ENCODE data around the gene SFSWAP. TPM values are rescaled to one million over a fixed set of nuclear protein-coding genes. Genes with fewer than 3 reads are reported as not detected.
A peak's percentile ranks its signal among the peaks of the same experiment; 100 is the strongest.

The SFSWAP gene
- total and polyA plus RNA-seq, 2 of the 13 experiments (the other 11 are each of a cell fraction or from before 2014, with no cell fraction given), result 17.1 to 27.7 TPM

DNA sequence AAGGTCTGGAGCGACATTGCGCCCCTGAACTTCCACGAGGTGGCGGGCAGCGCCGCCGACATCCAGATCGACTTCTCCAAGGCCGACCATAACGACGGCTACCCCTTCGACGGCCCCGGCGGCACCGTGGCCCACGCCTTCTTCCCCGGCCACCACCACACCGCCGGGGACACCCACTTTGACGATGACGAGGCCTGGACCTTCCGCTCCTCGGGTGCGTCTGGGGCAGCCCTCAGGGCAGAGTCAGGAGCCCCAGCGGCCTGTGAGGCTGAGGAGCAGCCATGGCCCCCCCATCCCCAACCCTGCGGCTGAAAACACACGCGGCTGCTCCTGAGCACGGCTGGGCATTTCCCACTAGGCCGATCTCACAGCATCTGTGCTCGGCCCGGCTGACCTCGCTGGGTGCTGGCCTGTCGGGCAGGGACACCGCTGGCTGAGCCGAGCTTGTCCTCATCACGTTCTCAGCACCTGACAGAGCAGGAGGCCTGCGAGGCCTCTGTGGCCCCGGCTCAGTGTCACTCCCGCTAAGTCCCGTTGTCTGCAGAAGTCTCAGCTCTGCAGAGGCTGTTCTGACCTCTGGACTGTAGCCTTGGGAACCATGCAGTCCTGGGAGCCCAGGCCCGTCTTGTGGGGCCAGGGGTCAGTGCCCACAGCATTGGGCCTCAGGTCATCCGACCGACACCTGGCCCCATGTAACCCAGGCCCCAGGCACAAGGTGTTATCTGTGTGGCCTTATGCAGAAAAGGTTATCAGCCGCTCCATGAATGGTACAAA is 129.9 kb downstream of the SFSWAP start (continued):
- TF ChIP-seq RFXAP (CRISPR knock-in tag; IDR thresholded peaks at IDR 0.05; ENCODE audit: borderline replicate concordance) (no peak), AGO2 (optimal IDR thresholded peaks at IDR 0.05; ENCODE audit: low read depth, low read length) (no peak), TEAD2 (CRISPR knock-in tag; IDR thresholded peaks at IDR 0.05) (peak; percentile 71; the same call in 1 of the 2 replicates), NR2F6 (IDR thresholded peaks at IDR 0.05) (peak; percentile 45; the same call in 1 of the 2 replicates), NR2F6 (CRISPR knock-in tag; IDR thresholded peaks at IDR 0.05) (peak; percentile 44; the same call in 1 of the 2 replicates), ZNF768 (CRISPR knock-in tag; IDR thresholded peaks at IDR 0.05) (no peak), ZNF432 (CRISPR knock-in tag; IDR thresholded peaks at IDR 0.05; ENCODE audit: borderline replicate concordance) (no peak), ZNF354B (CRISPR knock-in tag; IDR thresholded peaks at IDR 0.05) (no peak), NONO (IDR thresholded peaks at IDR 0.05) (no peak), NONO (CRISPR knock-in tag; conservative IDR thresholded peaks at IDR 0.05) (peak; percentile 48; the same call in 1 of the 2 replicates), ZNF280D (CRISPR knock-in tag; IDR thresholded peaks at IDR 0.05) (no peak), KAT8 (CRISPR knock-in tag; IDR thresholded peaks at IDR 0.05) (no peak), FOSL2 (CRISPR knock-in tag; IDR thresholded peaks at IDR 0.05) (no peak), MLX (CRISPR knock-in tag; IDR thresholded peaks at IDR 0.05) (peak; percentile 47; the same call in 1 of the 2 replicates), SAP130 (CRISPR knock-in tag; IDR thresholded peaks at IDR 0.05; ENCODE audit: low read depth) (peak; percentile 44; the same call in 1 of the 2 replicates), ZBTB7B (CRISPR knock-in tag; IDR thresholded peaks at IDR 0.05) (0 out of 2 replicates have a peak, but pooled peaks have one; percentile 30), CCAR2 (optimal IDR thresholded peaks at IDR 0.05; ENCODE audit: low read depth, low read length) (no peak), NCOA1 (CRISPR knock-in tag; IDR thresholded peaks at IDR 0.05) (peak; percentile 58; the same call in 1 of the 2 replicates), ZNF253 (CRISPR knock-in tag; IDR thresholded peaks at IDR 0.05; ENCODE audit: borderline replicate concordance) (no peak), ZNF615 (CRISPR knock-in tag; IDR thresholded peaks at IDR 0.05; ENCODE audit: borderline replicate concordance) (no peak), ZNF580 (CRISPR knock-in tag; IDR thresholded peaks at IDR 0.05; ENCODE audit: borderline replicate concordance, low read depth) (0 out of 2 replicates have a peak, but pooled peaks have one; percentile 50), MYC (CRISPR knock-in tag; IDR thresholded peaks at IDR 0.05; ENCODE audit: borderline replicate concordance) (no peak; the same call in 1 of the 2 replicates)
- TF ChIP-seq, protein P1, sequence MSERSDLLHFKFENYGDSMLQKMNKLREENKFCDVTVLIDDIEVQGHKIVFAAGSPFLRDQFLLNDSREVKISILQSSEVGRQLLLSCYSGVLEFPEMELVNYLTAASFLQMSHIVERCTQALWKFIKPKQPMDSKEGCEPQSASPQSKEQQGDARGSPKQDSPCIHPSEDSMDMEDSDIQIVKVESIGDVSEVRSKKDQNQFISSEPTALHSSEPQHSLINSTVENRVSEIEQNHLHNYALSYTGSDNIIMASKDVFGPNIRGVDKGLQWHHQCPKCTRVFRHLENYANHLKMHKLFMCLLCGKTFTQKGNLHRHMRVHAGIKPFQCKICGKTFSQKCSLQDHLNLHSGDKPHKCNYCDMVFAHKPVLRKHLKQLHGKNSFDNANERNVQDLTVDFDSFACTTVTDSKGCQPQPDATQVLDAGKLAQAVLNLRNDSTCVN (CRISPR knock-in tag; IDR thresholded peaks at IDR 0.05; ENCODE audit: borderline replicate concordance), result no peak
- TF ChIP-seq, protein P2, sequence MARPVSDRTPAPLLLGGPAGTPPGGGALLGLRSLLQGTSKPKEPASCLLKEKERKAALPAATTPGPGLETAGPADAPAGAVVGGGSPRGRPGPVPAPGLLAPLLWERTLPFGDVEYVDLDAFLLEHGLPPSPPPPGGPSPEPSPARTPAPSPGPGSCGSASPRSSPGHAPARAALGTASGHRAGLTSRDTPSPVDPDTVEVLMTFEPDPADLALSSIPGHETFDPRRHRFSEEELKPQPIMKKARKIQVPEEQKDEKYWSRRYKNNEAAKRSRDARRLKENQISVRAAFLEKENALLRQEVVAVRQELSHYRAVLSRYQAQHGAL (CRISPR knock-in tag; IDR thresholded peaks at IDR 0.05; ENCODE audit: not compliant biosample characterization), result no peak
